ENCODE measurements around the gene HTT.

The HTT gene

GRCh38 chr4:3263053-3263875, 188.8 kb downstream of the HTT start:
- DNase-seq (ENCODE audit: low read depth in 2 of 2): no peak

GRCh38 chr4:3263876-3264193, 189.4 kb downstream of the HTT start:
- DNase-seq (ENCODE audit: low read depth in 2 of 2): no peak

GRCh38 chr4:3266076-3266475, 191.6 kb downstream of the HTT start:
- DNase-seq (ENCODE audit: low read depth in 2 of 2): no peak

GRCh38 chr4:3267576-3268394, 193.3 kb downstream of the HTT start:
- DNase-seq (ENCODE audit: low read depth in 2 of 2): no peak

- no peak for DNase-seq (ENCODE audit: low read depth in 2 of 2)
Observed at GRCh38 chr4:3268395-3269104, 194.1 kb downstream of the HTT start.

GRCh38 chr4:3269105-3269927, 194.8 kb downstream of the HTT start:
- no peak for DNase-seq (ENCODE audit: low read depth in 2 of 2)

GRCh38 chr4:3269991-3270611, 195.6 kb downstream of the HTT start:
- no peak for DNase-seq (ENCODE audit: low read depth in 2 of 2)

- no peak for DNase-seq (ENCODE audit: low read depth in 2 of 2)
Observed at GRCh38 chr4:3271131-3271530, 196.7 kb downstream of the HTT start.

- DNase-seq (ENCODE audit: low read depth in 2 of 2): no peak
Observed at GRCh38 chr4:3276986-3277385, 202.5 kb downstream of the HTT start.

GRCh38 chr4:3280466-3280865, 206.0 kb downstream of the HTT start:
- no peak for DNase-seq (ENCODE audit: low read depth in 2 of 2)

GRCh38 chr4:3283483-3283882, 209.0 kb downstream of the HTT start:
- no peak for DNase-seq (ENCODE audit: low read depth in 2 of 2)

- DNase-seq (ENCODE audit: low read depth in 2 of 2): no peak
Observed at GRCh38 chr4:3283916-3284315, 209.4 kb downstream of the HTT start.

GRCh38 chr4:3284734-3285557, 210.5 kb downstream of the HTT start:
- no peak for DNase-seq (ENCODE audit: low read depth in 2 of 2)

GRCh38 chr4:3285558-3286334, 211.3 kb downstream of the HTT start:
- DNase-seq (ENCODE audit: low read depth in 2 of 2): no peak

GRCh38 chr4:3286335-3287175, 212.1 kb downstream of the HTT start:
- DNase-seq (ENCODE audit: low read depth in 2 of 2): no peak

- no peak for DNase-seq (ENCODE audit: low read depth in 2 of 2)
Observed at GRCh38 chr4:3287271-3287971, 212.9 kb downstream of the HTT start.

GRCh38 chr4:3287972-3288570, 213.6 kb downstream of the HTT start:
- no peak for DNase-seq (ENCODE audit: low read depth in 2 of 2)

All from fibroblast of skin of left biceps (primary cell).